ENCODE measurements around the gene ZNF70. TPM values are rescaled to one million over a fixed set of nuclear protein-coding genes. Genes with fewer than 3 reads are reported as not detected.

The ZNF70 gene
- total RNA-seq, 1 experiment from 2014 or later, result 6.5 TPM

GRCh38 chr22:23781511-23782183 lies 30.7 kb upstream of the ZNF70 start:
- Mint-ChIP-seq H3K4me3 (ENCODE audit: low read depth, unreplicated experiment) (no peak overlapping the region), H3K9me3 (ENCODE audit: low read depth, unreplicated experiment) (no peaks in the 10 kb centered on the region), H3K27ac (ENCODE audit: unreplicated experiment) (no peak overlapping the region), H3K4me1 (ENCODE audit: low read depth, unreplicated experiment) (peaks cover 29% of the 10 kb centered on the region), H3K36me3 (ENCODE audit: insufficient read depth, unreplicated experiment) (peaks cover 7% of the 10 kb centered on the region), H3K27me3 (ENCODE audit: unreplicated experiment) (no peaks in the 10 kb centered on the region)
- intact Hi-C loops (cut with micrococcal nuclease; ENCODE audit: unreplicated experiment), result loop anchor here (10.0 kb wide), 1 partner anchor 53 kb away; the partner anchor contains the start of gene DERL3
- TF ChIP-seq, protein P1, sequence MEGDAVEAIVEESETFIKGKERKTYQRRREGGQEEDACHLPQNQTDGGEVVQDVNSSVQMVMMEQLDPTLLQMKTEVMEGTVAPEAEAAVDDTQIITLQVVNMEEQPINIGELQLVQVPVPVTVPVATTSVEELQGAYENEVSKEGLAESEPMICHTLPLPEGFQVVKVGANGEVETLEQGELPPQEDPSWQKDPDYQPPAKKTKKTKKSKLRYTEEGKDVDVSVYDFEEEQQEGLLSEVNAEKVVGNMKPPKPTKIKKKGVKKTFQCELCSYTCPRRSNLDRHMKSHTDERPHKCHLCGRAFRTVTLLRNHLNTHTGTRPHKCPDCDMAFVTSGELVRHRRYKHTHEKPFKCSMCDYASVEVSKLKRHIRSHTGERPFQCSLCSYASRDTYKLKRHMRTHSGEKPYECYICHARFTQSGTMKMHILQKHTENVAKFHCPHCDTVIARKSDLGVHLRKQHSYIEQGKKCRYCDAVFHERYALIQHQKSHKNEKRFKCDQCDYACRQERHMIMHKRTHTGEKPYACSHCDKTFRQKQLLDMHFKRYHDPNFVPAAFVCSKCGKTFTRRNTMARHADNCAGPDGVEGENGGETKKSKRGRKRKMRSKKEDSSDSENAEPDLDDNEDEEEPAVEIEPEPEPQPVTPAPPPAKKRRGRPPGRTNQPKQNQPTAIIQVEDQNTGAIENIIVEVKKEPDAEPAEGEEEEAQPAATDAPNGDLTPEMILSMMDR (IDR thresholded peaks at IDR 0.05; ENCODE audit: unreplicated experiment), result no peak
- peak; percentile 34 for DNase-seq
- CTCF ChIA-PET, result interaction anchor here (0.6 to 0.8 kb wide), 3 partner anchors 11 to 915 kb away, joined by 3 to 5 read pairs (median 4); partner anchors contain the start of gene SLC2A11
- no TSS peak for BruUV-seq (replicated peaks)

- CTCF ChIA-PET, result interaction anchor here (0.6 kb wide), 1 partner anchor 915 kb away, joined by 5 read pairs; no protein-coding TSS in a partner anchor
- DNase-seq, result no peak
- H3K9me3 Mint-ChIP-seq (ENCODE audit: low read depth, unreplicated experiment), result no peaks in the 10 kb centered on the region
- TF ChIP-seq, protein P1 (IDR thresholded peaks at IDR 0.05; ENCODE audit: unreplicated experiment), result no peak
- H3K4me3 Mint-ChIP-seq (ENCODE audit: low read depth, unreplicated experiment), result no peak overlapping the region
- peaks cover 29% of the 10 kb centered on the region for H3K4me1 Mint-ChIP-seq (ENCODE audit: low read depth, unreplicated experiment)
- intact Hi-C loops (cut with micrococcal nuclease; ENCODE audit: unreplicated experiment), result loop anchor here (10.0 kb wide), 1 partner anchor 54 kb away; the partner anchor contains the start of gene DERL3
- no TSS peak for BruUV-seq (replicated peaks)
- no peak overlapping the region for H3K27ac Mint-ChIP-seq (ENCODE audit: unreplicated experiment)
- peaks cover 4% of the 10 kb centered on the region for H3K36me3 Mint-ChIP-seq (ENCODE audit: insufficient read depth, unreplicated experiment)
- H3K27me3 Mint-ChIP-seq (ENCODE audit: unreplicated experiment), result no peaks in the 10 kb centered on the region
These were observed 30.2 kb upstream of the ZNF70 start for GRCh38 chr22:23781065-23781464.

DNA sequence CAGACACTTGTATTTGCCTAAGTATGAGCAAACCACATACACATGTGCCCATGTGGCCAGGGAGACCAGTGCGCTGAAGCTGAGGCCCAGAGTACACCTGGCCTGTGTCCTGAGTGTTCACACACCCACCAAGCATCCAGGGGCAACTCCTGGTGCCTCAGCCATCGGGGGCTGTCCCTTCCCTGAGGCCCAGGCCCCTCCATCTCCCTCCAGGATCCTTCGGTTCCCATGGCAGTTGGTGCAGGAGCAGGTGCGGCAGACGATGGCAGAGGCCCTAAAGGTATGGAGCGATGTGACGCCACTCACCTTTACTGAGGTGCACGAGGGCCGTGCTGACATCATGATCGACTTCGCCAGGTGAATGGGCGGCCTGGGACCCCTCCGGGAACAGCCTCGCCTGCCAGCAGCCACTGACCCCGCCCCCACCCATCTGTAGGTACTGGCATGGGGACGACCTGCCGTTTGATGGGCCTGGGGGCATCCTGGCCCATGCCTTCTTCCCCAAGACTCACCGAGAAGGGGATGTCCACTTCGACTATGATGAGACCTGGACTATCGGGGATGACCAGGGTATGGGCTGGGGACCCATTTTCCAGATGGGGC lies 29.3 kb upstream of the ZNF70 start:
- peaks cover 29% of the 10 kb centered on the region for H3K4me1 Mint-ChIP-seq (ENCODE audit: low read depth, unreplicated experiment)
- H3K27me3 Mint-ChIP-seq (ENCODE audit: unreplicated experiment), result no peaks in the 10 kb centered on the region
- H3K27ac Mint-ChIP-seq (ENCODE audit: unreplicated experiment), result no peak overlapping the region
- intact Hi-C loops (cut with micrococcal nuclease; ENCODE audit: unreplicated experiment), result loop anchor here (10.0 kb wide), 1 partner anchor 55 kb away; the partner anchor contains the start of gene DERL3
- no peak for DNase-seq
- CTCF ChIA-PET, result no interaction called here
- H3K9me3 Mint-ChIP-seq (ENCODE audit: low read depth, unreplicated experiment), result no peaks in the 10 kb centered on the region
- no TSS peak for BruUV-seq (replicated peaks)
- H3K36me3 Mint-ChIP-seq (ENCODE audit: insufficient read depth, unreplicated experiment), result peaks cover 4% of the 10 kb centered on the region
- TF ChIP-seq, protein P1 (IDR thresholded peaks at IDR 0.05; ENCODE audit: unreplicated experiment), result no peak
- H3K4me3 Mint-ChIP-seq (ENCODE audit: low read depth, unreplicated experiment), result no peak overlapping the region

DNA sequence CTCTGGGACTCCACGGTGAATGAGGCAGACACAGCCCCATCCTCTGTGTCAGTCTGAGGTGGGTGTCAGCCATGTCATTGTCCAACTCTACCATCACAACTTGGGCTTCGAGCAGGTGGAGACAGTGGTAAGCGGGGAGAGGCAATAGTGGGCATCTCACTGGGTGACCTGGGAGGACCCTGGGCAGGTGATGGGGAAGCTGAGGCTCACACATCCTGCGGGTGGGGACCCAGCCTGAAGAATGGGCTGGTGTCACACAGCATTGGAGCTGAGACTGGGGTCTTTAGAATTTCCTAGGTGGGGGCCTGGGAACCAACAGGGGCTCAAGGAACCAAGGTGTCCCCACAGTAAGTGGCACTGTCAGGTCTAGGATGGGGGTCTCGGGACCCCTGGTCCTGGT lies 28.8 kb upstream of the ZNF70 start:
- DNase-seq, result no peak
- no peak overlapping the region for H3K4me3 Mint-ChIP-seq (ENCODE audit: low read depth, unreplicated experiment)
- intact Hi-C loops (cut with micrococcal nuclease; ENCODE audit: unreplicated experiment), result loop anchor here (10.0 kb wide), 1 partner anchor 55 kb away; the partner anchor contains the start of gene DERL3
- H3K27me3 Mint-ChIP-seq (ENCODE audit: unreplicated experiment), result peaks cover 4% of the 10 kb centered on the region
- peaks cover 30% of the 10 kb centered on the region for H3K4me1 Mint-ChIP-seq (ENCODE audit: low read depth, unreplicated experiment)
- TF ChIP-seq, protein P1 (IDR thresholded peaks at IDR 0.05; ENCODE audit: unreplicated experiment), result no peak
- CTCF ChIA-PET, result no interaction called here
- no TSS peak for BruUV-seq (replicated peaks)
- peaks cover 4% of the 10 kb centered on the region for H3K36me3 Mint-ChIP-seq (ENCODE audit: insufficient read depth, unreplicated experiment)
- H3K27ac Mint-ChIP-seq (ENCODE audit: unreplicated experiment), result no peak overlapping the region
- H3K9me3 Mint-ChIP-seq (ENCODE audit: low read depth, unreplicated experiment), result no peaks in the 10 kb centered on the region
